ENCODE results near the gene SLC9C1.

The SLC9C1 gene

GRCh38 chr3:112149136-112149535 lies 144.9 kb downstream of the SLC9C1 start:
- TF ChIP-seq ZFX (IDR thresholded peaks at IDR 0.05; ENCODE audit: borderline replicate concordance) (no peak), CTCF (IDR thresholded peaks at IDR 0.05) (no peak)
- H3K27ac ChIP-seq, result no peak overlapping the region

GRCh38 chr3:112143689-112144088 lies 150.3 kb downstream of the SLC9C1 start:
- TF ChIP-seq CTCF (IDR thresholded peaks at IDR 0.05), result no peak
- no peak for TF ChIP-seq ZFX (IDR thresholded peaks at IDR 0.05; ENCODE audit: borderline replicate concordance)
- no peak overlapping the region for H3K27ac ChIP-seq

GRCh38 chr3:112143251-112143650 lies 150.8 kb downstream of the SLC9C1 start:
- no peak for TF ChIP-seq ZFX (IDR thresholded peaks at IDR 0.05; ENCODE audit: borderline replicate concordance)
- no peak for TF ChIP-seq CTCF (IDR thresholded peaks at IDR 0.05)
- no peak overlapping the region for H3K27ac ChIP-seq

- H3K27ac ChIP-seq, result no peak overlapping the region
- no peak for TF ChIP-seq ZFX (IDR thresholded peaks at IDR 0.05; ENCODE audit: borderline replicate concordance)
- no peak for TF ChIP-seq CTCF (IDR thresholded peaks at IDR 0.05)
Measured at GRCh38 chr3:112141293-112141692, 152.7 kb downstream of the SLC9C1 start.

- TF ChIP-seq ZFX (IDR thresholded peaks at IDR 0.05; ENCODE audit: borderline replicate concordance), result no peak
- no peak for TF ChIP-seq CTCF (IDR thresholded peaks at IDR 0.05)
Measured at GRCh38 chr3:112140584-112140983, 153.4 kb downstream of the SLC9C1 start.

GRCh38 chr3:112138219-112138969 lies 155.6 kb downstream of the SLC9C1 start:
- TF ChIP-seq ZFX (IDR thresholded peaks at IDR 0.05; ENCODE audit: borderline replicate concordance), result no peak
- no peak for TF ChIP-seq CTCF (IDR thresholded peaks at IDR 0.05)
- H3K27ac ChIP-seq, result no peak overlapping the region

More at GRCh38 chr3:112140584-112140983, 153.4 kb downstream of the SLC9C1 start:
- no peak overlapping the region for H3K27ac ChIP-seq

GRCh38 chr3:112137781-112138180 lies 156.2 kb downstream of the SLC9C1 start:
- H3K27ac ChIP-seq, result no peak overlapping the region
- TF ChIP-seq CTCF (IDR thresholded peaks at IDR 0.05), result no peak
- no peak for TF ChIP-seq ZFX (IDR thresholded peaks at IDR 0.05; ENCODE audit: borderline replicate concordance)

Data from 22Rv1 (cell line).